Upper lobe of left lung (tissue), 4 donors: Measurements from ENCODE around the gene IGFL4.

ENCODE experiments used
- POLR2A ChIP-seq, 4 donors: fragments of 450-650 bp; IDR thresholded peaks; one replicate each; pipeline ENCODE4 v1.5.1; 2016 to 2017; ENCODE audit warnings: antibody characterized with exemption in 4 of 4, mild to moderate bottlenecking in 2 of 4
- TF ChIP-seq, protein P1 (sequence below), 6 experiments: fragments of 450-650 bp in 4 of 6; fragments of 200-600 bp in 2 of 6; sonication (generic) in 2 of 6; IDR thresholded peaks; one replicate each; pipeline ENCODE4 v1.5.1; 2016 to 2019; ENCODE audit warnings: antibody characterized with exemption in 6 of 6

DNA sequence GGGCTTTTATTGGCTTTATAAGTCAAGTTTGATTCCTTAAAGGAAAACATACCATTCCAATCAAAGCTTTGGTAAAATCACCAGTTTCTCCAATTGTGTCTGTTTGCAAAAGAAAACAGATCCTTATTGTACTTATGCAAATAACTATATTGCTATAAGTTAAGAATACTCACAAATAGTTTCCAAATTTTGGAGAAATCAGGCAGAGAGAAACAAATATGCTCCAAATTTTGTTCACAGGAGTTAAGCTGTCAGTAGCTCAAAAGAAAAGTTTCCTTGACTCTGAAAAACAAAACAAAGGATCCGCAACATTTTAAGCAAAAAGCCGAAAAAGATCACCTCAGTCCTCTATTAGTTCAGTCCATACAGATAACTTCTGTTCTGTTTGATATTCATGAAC, 19.2 kb upstream of the IGFL4 start:
- TF ChIP-seq, protein P1, sequence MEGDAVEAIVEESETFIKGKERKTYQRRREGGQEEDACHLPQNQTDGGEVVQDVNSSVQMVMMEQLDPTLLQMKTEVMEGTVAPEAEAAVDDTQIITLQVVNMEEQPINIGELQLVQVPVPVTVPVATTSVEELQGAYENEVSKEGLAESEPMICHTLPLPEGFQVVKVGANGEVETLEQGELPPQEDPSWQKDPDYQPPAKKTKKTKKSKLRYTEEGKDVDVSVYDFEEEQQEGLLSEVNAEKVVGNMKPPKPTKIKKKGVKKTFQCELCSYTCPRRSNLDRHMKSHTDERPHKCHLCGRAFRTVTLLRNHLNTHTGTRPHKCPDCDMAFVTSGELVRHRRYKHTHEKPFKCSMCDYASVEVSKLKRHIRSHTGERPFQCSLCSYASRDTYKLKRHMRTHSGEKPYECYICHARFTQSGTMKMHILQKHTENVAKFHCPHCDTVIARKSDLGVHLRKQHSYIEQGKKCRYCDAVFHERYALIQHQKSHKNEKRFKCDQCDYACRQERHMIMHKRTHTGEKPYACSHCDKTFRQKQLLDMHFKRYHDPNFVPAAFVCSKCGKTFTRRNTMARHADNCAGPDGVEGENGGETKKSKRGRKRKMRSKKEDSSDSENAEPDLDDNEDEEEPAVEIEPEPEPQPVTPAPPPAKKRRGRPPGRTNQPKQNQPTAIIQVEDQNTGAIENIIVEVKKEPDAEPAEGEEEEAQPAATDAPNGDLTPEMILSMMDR (IDR thresholded peaks at IDR 0.05), result no peak
- no peak for TF ChIP-seq POLR2A (IDR thresholded peaks at IDR 0.05)
